ENCODE results near the gene FGF19. TPM values are rescaled to one million over a fixed set of nuclear protein-coding genes. Genes with fewer than 3 reads are reported as not detected.
A peak's percentile ranks its signal among the peaks of the same experiment; 100 is the strongest.

Gene FGF19
- total and polyA plus RNA-seq, 9 of the 15 experiments (the other 6 are each of a cell fraction or from before 2014, with no cell fraction given) = 0.11 TPM; not detected in 8

- TF ChIP-seq, protein P1, sequence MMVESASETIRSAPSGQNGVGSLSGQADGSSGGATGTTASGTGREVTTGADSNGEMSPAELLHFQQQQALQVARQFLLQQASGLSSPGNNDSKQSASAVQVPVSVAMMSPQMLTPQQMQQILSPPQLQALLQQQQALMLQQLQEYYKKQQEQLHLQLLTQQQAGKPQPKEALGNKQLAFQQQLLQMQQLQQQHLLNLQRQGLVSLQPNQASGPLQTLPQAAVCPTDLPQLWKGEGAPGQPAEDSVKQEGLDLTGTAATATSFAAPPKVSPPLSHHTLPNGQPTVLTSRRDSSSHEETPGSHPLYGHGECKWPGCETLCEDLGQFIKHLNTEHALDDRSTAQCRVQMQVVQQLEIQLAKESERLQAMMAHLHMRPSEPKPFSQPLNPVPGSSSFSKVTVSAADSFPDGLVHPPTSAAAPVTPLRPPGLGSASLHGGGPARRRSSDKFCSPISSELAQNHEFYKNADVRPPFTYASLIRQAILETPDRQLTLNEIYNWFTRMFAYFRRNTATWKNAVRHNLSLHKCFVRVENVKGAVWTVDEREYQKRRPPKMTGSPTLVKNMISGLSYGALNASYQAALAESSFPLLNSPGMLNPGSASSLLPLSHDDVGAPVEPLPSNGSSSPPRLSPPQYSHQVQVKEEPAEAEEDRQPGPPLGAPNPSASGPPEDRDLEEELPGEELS (CRISPR knock-in tag; IDR thresholded peaks at IDR 0.05; ENCODE audit: borderline replicate concordance) = peak; percentile 33; the same call in 1 of the 2 replicates
- TF ChIP-seq EP400 (IDR thresholded peaks at IDR 0.05) (peak; percentile 82), L3MBTL2 (IDR thresholded peaks at IDR 0.05) (peak; percentile 76; the same call in 1 of the 2 replicates), RBBP5 (IDR thresholded peaks at IDR 0.05; ENCODE audit: borderline replicate concordance, insufficient read depth, low read length, poor library complexity, severe bottlenecking) (peak; percentile 99), NFATC3 (IDR thresholded peaks at IDR 0.05) (no peak), CXXC5 (CRISPR knock-in tag; IDR thresholded peaks at IDR 0.05) (peak; percentile 49; the same call in 1 of the 2 replicates), YY1 (IDR thresholded peaks at IDR 0.05; ENCODE audit: borderline replicate concordance in 1 of 3, control insufficient read depth in 1 of 3, extremely low read depth in 1 of 3, insufficient read depth in 3 of 3, insufficient read length in 1 of 3, insufficient replicate concordance in 2 of 3, low read depth in 1 of 3, low read length in 2 of 3) (peak in 2 of 3 experiments; percentile 70 to 87), ZNF436 (CRISPR knock-in tag; IDR thresholded peaks at IDR 0.05) (no peak), ZNF24 (IDR thresholded peaks at IDR 0.05) (peak; percentile 33; the same call in 1 of the 2 replicates), USF1 (CRISPR knock-in tag; IDR thresholded peaks at IDR 0.05) (peak; percentile 70), ETV1 (tag; conservative IDR thresholded peaks at IDR 0.05; ENCODE audit: low read depth) (peak; percentile 96), ZNF197 (CRISPR knock-in tag; IDR thresholded peaks at IDR 0.05; ENCODE audit: low read depth) (no peak), PHF20 (IDR thresholded peaks at IDR 0.05; ENCODE audit: partially characterized antibody) (peak; percentile 97), BRCA1 (IDR thresholded peaks at IDR 0.05) (no peak), BRCA1 (CRISPR knock-in tag; IDR thresholded peaks at IDR 0.05) (0 out of 2 replicates have a peak, but pooled peaks have one; percentile 29), TAF1 (IDR thresholded peaks at IDR 0.05; ENCODE audit: control insufficient read depth, extremely low read depth, insufficient read depth, low read length, severe bottlenecking) (peak; percentile 77), CHD1 (IDR thresholded peaks at IDR 0.05; ENCODE audit: low read length) (peak; percentile 91)
- TF ChIP-seq, protein P2, sequence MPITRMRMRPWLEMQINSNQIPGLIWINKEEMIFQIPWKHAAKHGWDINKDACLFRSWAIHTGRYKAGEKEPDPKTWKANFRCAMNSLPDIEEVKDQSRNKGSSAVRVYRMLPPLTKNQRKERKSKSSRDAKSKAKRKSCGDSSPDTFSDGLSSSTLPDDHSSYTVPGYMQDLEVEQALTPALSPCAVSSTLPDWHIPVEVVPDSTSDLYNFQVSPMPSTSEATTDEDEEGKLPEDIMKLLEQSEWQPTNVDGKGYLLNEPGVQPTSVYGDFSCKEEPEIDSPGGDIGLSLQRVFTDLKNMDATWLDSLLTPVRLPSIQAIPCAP (CRISPR knock-in tag; IDR thresholded peaks at IDR 0.05; ENCODE audit: borderline replicate concordance) = no peak
- TF ChIP-seq, protein P3, sequence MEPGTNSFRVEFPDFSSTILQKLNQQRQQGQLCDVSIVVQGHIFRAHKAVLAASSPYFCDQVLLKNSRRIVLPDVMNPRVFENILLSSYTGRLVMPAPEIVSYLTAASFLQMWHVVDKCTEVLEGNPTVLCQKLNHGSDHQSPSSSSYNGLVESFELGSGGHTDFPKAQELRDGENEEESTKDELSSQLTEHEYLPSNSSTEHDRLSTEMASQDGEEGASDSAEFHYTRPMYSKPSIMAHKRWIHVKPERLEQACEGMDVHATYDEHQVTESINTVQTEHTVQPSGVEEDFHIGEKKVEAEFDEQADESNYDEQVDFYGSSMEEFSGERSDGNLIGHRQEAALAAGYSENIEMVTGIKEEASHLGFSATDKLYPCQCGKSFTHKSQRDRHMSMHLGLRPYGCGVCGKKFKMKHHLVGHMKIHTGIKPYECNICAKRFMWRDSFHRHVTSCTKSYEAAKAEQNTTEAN (CRISPR knock-in tag; IDR thresholded peaks at IDR 0.05) = 0 out of 2 replicates have a peak, but pooled peaks have one; percentile 76
- TF ChIP-seq, protein P4, sequence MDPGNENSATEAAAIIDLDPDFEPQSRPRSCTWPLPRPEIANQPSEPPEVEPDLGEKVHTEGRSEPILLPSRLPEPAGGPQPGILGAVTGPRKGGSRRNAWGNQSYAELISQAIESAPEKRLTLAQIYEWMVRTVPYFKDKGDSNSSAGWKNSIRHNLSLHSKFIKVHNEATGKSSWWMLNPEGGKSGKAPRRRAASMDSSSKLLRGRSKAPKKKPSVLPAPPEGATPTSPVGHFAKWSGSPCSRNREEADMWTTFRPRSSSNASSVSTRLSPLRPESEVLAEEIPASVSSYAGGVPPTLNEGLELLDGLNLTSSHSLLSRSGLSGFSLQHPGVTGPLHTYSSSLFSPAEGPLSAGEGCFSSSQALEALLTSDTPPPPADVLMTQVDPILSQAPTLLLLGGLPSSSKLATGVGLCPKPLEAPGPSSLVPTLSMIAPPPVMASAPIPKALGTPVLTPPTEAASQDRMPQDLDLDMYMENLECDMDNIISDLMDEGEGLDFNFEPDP (CRISPR knock-in tag; IDR thresholded peaks at IDR 0.05) = no peak
These were observed 28.7 kb downstream of the FGF19 start, which contains the start of gene LTO1 (continued) for GRCh38 chr11:69674886-69675714.
